ENCODE measurements around the gene CYTH3. TPM values are rescaled to one million over a fixed set of nuclear protein-coding genes. Genes with fewer than 3 reads are reported as not detected.

The CYTH3 gene
- total RNA-seq, 1 donor from 2014 or later = 15.6 TPM

DNA sequence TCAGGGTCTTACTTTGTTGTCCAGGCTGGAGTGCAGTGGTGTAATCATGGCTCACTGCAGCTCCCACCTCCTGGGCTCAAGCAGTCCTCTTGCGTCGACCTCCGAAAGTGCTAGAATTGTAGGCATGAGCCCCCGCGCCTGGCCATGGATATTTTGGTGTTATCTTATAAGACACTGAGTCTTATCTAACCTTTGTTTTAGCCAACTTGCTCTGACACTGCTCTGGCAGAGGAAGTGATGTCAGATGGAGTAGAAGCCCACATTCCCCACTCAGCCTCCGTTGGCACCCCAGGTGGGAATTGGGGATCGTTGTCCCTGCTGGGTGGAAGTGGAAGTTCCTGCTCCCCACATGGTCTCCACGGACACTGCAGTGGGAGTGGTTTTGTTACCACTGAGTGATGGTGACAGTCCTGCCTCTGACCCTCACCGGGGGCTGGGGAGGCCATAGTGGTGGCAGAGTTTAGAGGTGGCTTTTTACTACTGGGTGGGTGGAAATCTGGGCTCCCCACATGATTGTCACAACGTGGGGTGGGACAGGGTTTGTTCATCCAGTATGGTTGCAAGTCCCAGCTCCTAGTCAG is 142.3 kb downstream of the CYTH3 start:
- TF ChIP-seq, protein P1, sequence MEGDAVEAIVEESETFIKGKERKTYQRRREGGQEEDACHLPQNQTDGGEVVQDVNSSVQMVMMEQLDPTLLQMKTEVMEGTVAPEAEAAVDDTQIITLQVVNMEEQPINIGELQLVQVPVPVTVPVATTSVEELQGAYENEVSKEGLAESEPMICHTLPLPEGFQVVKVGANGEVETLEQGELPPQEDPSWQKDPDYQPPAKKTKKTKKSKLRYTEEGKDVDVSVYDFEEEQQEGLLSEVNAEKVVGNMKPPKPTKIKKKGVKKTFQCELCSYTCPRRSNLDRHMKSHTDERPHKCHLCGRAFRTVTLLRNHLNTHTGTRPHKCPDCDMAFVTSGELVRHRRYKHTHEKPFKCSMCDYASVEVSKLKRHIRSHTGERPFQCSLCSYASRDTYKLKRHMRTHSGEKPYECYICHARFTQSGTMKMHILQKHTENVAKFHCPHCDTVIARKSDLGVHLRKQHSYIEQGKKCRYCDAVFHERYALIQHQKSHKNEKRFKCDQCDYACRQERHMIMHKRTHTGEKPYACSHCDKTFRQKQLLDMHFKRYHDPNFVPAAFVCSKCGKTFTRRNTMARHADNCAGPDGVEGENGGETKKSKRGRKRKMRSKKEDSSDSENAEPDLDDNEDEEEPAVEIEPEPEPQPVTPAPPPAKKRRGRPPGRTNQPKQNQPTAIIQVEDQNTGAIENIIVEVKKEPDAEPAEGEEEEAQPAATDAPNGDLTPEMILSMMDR (conservative IDR thresholded peaks at IDR 0.05; ENCODE audit: low read depth, low read length) = no peak
- DNase-seq (ENCODE audit: low read depth) = no peak
- H3K4me3 ChIP-seq (ENCODE audit: low read depth, low read length) = no peak overlapping the region

DNA sequence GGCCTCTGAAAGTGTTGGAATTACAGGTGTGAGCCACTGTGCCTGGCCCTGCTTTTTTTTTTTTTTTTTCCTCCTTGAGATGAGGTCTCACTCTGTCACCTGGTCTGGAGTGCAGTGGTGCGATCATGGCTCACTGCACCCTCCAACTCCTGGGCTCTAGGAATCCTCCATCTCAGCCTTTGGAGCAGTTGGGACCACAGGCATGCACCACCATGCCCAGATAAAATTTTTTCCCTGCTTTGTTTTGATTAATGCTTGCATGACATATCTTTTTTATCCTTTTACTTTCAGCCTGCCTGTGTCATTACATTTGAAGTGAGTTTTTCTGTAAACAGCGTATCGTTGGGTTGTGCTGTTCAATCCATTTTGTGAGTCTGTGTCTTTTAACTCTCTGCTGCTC is 144.2 kb downstream of the CYTH3 start:
- TF ChIP-seq, protein P1 (conservative IDR thresholded peaks at IDR 0.05; ENCODE audit: low read depth, low read length) = no peak
- no peak for DNase-seq (ENCODE audit: low read depth)
- no peak overlapping the region for H3K4me3 ChIP-seq (ENCODE audit: low read depth, low read length)

DNA sequence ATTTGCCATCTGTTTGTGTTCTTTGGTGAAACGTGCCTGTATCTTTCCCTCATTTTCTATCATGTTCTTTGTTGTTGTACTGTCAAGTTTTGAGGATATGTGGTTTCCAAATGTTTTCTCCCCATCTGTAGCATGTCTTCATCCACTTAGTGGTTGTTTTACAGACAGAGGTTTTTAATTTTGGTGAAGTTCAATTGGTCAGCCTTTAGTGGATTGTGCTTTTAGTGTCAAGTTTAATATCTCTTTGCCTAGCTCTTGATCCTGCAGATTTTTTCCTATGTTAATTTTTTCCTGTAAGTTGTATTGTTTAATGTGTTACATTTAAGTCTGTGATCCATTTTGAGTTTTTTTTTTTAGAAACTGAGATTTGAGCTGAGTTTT is 145.3 kb downstream of the CYTH3 start:
- TF ChIP-seq, protein P1 (conservative IDR thresholded peaks at IDR 0.05; ENCODE audit: low read depth, low read length) = no peak
- no peak overlapping the region for H3K4me3 ChIP-seq (ENCODE audit: low read depth, low read length)

DNA sequence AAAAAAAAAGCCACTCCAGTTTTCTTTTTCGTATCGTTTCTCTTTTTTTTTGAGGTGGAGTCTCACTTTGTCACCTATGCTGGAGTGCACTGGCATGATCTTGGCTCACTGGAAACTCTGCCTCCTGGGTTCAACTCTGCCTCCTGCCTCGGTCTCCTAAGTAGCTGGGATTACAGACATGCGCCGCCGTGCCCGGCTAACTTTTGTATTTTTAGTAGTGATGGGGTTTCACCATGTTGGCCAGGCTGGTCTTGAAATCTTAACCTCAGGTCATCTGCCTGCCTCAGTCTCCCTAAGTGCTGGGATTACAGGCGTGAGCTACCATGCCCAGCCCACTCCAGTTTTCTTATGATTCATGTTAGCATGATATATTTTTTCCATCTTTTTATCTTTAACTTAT is 148.6 kb downstream of the CYTH3 start:
- H3K4me3 ChIP-seq (ENCODE audit: low read depth, low read length) = no peak overlapping the region
- no peak for DNase-seq (ENCODE audit: low read depth)
- TF ChIP-seq, protein P1 (conservative IDR thresholded peaks at IDR 0.05; ENCODE audit: low read depth, low read length) = no peak

More for the DNA sequence above, 145.3 kb downstream of the CYTH3 start:
- DNase-seq (ENCODE audit: low read depth) = no peak

DNA sequence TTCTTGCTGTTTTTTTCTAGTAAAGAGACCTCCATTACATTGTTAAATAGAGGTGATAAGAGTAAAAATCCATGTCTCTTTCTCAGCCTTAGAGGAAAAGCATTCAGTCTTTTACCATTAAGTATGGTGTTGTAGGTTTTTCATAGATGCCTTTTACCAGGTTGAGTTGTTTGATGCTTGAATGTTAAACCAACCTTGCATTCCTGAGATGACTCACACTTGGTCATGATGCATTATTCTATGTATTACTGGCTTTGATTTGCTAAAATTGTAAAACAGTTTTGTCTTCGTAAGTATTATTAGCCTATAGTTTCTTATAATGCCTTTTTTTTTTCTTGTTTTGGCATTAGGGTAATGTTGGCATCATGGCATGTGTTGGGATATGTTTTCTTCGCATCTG is 151.3 kb downstream of the CYTH3 start:
- DNase-seq (ENCODE audit: low read depth) = no peak
- no peak overlapping the region for H3K4me3 ChIP-seq (ENCODE audit: low read depth, low read length)
- TF ChIP-seq, protein P1 (conservative IDR thresholded peaks at IDR 0.05; ENCODE audit: low read depth, low read length) = no peak

DNA sequence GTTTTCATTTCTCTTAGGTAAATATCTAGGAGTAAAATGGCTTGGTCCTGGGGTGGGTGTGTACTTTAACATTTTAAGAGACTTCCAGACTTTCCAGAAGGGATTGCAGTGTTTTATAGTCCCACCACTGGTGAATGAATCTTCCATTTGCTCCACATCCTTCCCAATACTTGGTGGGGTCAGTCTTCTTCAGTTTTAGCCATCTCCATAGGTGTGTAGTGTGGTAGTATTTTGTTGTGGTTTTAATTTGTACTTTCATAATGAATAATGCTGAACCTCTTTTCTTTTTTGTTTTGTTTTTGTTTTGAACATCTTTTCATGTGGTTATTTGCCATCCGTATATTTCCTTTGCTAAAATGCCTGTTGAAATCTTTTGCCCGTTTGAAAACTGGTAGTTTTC is 154.9 kb downstream of the CYTH3 start:
- DNase-seq (ENCODE audit: low read depth) = no peak
- TF ChIP-seq, protein P1 (conservative IDR thresholded peaks at IDR 0.05; ENCODE audit: low read depth, low read length) = no peak
- no peak overlapping the region for H3K4me3 ChIP-seq (ENCODE audit: low read depth, low read length)

DNA sequence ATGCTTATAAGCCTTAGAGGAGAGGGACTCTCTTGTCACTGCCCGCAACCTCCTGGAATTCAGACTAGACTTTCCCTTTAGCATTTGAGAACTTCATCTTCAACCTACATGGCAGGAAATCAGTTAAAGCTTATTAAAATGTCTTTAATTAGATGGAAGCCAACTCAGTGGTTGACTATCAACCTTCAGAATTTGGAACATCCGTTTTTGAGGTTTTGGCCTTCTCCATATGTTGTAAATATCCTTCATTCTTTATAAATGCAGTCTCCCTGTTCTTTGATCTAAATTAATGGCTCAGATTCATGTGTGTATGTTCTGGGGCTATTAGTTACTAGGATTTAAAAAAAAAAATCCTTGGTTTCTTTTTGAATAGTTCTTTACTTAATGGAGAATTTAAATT is 156.2 kb downstream of the CYTH3 start:
- H3K4me3 ChIP-seq (ENCODE audit: low read depth, low read length) = no peak overlapping the region
- DNase-seq (ENCODE audit: low read depth) = no peak
- TF ChIP-seq, protein P1 (conservative IDR thresholded peaks at IDR 0.05; ENCODE audit: low read depth, low read length) = no peak
